ENCODE measurements around the gene EYS.

Gene EYS

GRCh38 chr6:64803470-64804166, 903.4 kb downstream of the EYS start:
- no peak for DNase-seq

DNA sequence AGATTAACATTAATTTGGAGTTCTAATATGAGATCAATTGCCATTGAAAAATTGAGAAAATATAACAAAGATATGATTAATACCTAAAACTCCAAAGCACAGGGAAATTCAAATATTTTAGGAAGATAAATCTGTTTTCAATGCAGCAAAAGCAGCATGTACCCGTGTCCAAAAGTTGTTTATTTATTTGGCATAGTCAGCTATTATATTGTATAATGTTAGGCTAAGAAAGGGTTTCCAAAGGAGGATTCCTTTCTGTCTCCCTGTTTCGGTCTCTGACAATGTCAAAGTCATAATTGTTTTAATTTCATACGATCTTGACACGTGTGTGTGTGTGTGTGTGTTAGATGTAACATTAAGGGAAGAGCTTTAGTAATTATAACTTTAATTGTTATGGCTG, 914.5 kb downstream of the EYS start:
- DNase-seq = no peak

GRCh38 chr6:64789476-64789875, 917.5 kb downstream of the EYS start:
- no peak for DNase-seq

DNA sequence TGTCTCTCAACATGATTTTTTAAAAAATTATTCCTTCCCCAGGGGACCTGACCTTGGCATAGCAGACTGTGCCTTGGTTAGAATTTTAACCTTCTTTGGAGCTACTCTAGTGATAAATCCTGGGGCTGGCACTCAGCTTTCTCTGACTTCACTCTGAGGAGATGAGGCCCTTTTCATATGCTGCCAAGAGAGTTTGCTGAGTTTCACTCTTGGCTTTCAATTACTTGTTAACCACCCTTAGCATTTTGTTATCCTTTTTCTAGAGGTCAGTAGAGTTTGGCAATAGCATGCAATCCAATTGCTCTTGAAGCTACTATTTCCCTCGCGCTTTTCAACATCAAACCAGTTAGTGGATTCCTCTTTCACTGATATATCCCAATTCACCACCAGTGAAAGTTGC, 920.3 kb downstream of the EYS start:
- DNase-seq = no peak

- DNase-seq = no peak
Measured at GRCh38 chr6:64782877-64783276, 924.1 kb downstream of the EYS start.

DNA sequence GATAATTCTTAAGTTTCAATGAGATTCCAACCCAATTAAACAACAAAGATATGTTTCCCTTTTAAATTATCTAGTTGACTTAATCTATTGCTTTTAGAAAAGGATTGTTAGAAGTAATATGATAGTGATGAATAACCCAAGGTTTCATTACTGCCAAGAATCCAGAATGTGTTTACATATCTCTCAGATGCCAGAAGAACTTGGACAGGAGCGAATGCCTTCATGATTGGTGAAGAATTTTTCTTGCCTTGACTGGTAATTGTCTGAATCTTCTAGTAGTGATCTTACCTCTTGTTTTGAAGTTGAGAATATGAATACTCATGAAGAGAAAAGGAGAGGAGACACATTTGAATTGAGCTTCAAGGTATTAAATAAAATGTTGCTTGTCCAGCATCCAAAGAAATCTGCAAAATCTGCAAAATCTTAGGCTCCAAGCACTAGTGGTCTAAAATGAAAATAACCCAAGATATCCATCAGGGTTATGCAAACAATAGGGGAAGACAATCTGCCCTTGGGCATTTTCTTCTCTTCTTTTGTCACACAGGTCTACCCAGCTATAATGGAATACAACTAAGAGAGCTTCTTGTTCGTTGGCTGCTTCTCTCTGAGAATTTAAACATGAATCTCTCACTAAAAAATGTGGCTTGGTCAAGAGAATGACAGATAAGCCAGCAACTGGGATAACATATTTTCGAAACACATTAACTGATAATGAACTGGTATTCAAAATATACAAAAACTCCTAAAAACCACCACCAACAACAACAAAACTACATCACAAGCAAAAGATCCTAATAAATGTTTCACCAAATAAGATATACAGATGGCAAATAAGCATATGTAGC, 928.9 kb downstream of the EYS start:
- DNase-seq = no peak

DNA sequence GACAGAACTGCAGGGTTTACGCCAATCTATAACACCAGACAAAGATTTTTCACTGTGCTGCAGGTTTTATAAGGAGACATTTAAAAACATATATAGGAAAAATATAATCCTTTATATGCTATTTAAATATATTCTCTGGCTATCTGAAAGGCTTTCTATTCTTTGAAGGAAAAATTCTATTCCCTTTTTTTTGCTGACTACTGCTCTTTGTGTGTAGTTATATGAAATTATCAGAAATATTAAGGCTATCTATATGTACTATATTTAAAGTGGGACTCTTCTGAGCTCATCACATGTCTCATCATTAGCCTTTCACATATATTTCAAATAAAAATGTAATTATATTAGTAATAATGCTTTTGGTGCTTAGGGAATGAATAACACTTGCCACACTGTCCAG, 930.7 kb downstream of the EYS start:
- DNase-seq = no peak

DNA sequence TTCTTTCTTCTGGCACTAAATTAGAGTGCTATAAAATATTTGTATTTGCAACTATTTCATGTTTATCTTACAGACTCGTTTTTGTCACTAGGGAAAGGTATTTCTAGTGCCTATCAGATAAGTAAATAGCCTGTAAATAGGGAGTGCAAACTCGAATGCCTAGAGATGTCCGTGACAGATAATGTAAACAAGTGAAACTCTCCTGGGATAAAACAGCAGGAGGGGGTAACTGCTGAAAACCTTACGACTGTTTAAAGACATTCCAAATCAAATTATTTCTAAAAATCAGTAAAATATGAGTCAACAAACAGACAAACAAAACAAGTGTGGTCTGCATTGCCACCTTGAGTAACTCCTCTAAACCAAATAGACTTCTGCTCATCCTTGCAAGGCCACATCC, 932.1 kb downstream of the EYS start:
- DNase-seq = no peak

- no peak for DNase-seq
Measured at GRCh38 chr6:64750910-64751309, 956.1 kb downstream of the EYS start.

- no peak for DNase-seq
Measured at GRCh38 chr6:64737418-64737817, 969.6 kb downstream of the EYS start.

- DNase-seq = no peak
Measured at GRCh38 chr6:64736421-64736950, 970.5 kb downstream of the EYS start.

DNA sequence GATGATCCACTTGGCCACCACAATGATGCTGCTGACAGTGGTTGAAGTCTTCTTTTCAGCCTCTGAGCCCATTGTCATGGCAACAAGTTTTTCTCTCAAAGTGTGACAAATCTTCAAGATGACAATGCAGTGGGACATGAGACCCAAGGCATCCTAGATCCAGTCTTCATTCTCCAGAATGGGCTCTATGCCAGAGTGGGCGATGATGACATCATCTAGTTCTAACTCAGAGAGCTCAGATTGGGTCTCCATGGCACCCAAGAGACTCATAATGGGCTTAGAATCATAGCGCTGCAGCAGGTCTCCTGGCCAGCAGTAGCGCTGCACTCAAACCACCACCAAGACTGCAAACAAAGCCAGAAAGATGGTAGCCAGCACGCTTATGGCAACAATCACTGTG, 973.6 kb downstream of the EYS start:
- DNase-seq = no peak

DNA sequence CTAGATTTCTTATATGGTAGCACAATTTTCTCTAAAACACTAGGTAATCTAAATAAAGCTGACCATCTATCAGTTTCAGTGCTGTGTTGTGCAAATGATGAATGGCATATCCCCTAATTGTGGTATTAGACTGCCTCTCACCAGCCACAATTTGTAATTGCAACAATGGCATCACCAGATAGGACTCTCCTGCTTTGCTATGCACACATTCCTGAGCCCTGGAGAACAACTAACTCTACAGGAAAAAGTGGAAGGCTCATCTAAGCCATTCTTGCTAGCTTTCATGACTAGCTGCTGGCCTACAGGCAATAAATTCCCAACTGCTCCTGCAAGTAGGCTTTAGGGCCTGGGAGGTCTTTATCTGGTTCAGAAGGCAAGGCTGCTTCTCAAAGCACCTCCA, 974.1 kb downstream of the EYS start:
- DNase-seq = no peak

DNA sequence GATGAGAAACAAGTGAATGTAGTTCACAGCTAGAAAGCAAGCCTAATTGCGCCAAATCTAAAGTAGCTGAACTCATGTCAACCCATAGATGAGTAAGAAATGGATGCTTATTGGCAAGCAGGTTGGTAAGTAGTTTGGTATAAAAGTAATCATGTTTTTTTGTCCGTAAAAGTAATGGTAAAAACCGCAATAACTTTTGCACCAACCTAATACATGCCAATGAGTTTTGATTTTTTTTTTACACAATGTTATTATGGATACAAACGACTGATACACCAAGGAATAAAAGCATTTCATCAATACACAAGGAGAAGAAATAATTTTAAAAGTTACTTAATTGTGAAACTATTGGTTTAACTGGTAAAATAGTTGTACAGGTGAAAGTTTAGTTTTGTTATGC, 977.5 kb downstream of the EYS start:
- no peak for DNase-seq

DNA sequence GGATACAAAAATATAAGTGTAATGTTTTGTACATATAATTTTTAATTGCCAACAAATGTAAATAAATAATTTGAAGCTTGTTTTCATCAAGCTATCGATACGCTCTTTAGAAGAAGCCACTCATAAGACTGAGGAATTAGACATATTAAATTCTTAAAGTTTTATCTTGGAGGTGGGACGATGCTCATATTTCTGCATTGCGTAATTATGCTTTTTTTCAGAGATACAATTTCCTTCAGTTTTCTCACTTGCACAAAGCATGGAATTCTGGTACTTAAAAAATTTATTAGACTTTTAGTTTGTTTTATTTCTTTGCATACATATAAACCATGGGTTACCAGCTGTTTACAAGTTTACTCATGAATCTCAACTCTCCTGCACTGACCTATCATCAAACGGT, 980.0 kb downstream of the EYS start:
- no peak for DNase-seq

- no peak for DNase-seq
Measured at GRCh38 chr6:64724091-64724490, 982.9 kb downstream of the EYS start.

DNA sequence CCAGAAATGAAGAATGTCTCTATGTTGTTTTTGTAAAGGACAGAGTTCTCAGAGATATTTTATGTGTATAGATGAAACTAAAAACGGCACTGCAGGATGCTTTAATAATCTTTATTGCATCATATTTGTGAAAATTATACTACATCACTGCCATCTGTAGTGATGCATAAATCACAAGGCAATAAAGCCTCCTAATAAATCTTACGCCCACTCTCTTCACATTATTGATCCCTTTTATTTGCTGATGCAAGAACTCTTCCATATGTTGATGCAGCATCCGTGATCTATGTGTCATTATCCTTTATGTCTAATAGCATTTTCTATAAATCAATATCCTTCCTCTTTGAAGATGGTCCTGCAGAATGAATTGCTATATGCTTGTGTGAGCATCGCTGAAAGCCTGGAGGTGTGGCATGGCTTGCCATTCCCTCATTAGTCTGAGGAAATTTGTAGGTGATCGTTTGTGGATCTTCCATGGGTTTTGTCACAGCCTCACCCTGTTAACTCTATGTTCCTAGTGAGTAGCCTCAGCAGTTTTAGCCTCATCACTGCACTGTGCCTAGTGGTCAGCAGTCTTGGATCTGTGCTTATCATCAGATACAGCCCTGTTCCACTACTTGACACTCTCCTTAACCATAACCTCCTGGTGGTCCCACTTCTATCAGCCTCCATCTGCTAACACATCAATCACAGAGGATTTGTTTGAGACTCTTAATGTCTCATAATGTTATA, 983.5 kb downstream of the EYS start:
- no peak for DNase-seq

GRCh38 chr6:64721865-64722264, 985.2 kb downstream of the EYS start:
- DNase-seq = no peak

DNA sequence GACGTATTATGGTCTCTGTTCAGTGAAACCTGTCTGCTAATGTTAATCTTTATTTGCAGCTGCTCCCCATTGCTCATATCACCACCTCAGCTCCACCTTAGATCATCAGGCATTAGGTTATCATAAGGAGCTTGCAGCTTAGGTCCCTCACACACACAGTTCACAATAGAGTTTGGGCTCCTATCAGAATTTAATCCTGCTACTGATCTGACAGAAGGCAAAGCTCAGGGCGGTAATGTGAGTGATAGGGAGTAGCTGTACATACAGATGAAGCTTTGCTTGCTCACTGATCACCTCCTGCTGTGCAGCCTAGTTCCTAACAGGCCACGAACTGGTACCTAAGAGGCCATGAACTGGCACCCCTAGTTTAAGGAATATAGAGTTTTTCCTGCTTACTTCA, 989.7 kb downstream of the EYS start:
- DNase-seq = no peak

GRCh38 chr6:64715624-64716023, 991.4 kb downstream of the EYS start:
- DNase-seq = no peak

GRCh38 chr6:64714073-64714472, 993.0 kb downstream of the EYS start:
- DNase-seq = no peak

- DNase-seq = no peak
Measured at GRCh38 chr6:64713175-64713574, 993.9 kb downstream of the EYS start.

GRCh38 chr6:64712606-64713005, 994.4 kb downstream of the EYS start:
- no peak for DNase-seq

- DNase-seq = no peak
Measured at GRCh38 chr6:64703922-64704321, 1003.1 kb downstream of the EYS start.
